Measurements from ENCODE around the gene C2orf76.

DNA sequence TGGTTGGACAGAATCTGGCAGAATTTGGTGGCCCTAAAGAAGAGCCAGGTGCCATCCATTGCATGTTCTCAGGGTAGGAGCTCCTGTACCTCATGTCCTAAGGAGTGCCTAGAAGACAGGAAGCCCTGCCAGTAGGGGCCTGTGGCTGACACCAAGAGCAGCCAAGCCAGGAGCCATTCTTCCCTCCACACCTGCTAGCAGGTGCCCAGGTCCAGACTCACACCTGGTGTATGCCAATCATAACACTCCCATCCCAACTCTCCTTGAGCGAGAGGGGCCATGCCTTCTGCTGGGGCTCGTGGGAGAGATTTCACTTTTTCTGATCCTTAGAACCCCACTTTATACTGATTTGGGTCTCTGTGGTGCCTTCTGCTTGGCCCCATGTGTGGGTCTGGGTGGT is 38.5 kb upstream of the C2orf76 start:
- TF ChIP-seq CTCF (IDR thresholded peaks at IDR 0.05) (no peak), POLR2A (IDR thresholded peaks at IDR 0.05) (no peak), POLR2AphosphoS5 (IDR thresholded peaks at IDR 0.05) (no peak)

Measured in prostate gland (tissue), 2 donors.